Subcutaneous abdominal adipose tissue (tissue), 5 donors: ENCODE data around the gene SLC19A1.

ENCODE experiments used
- H3K27ac ChIP-seq: one replicate; pipeline ENCODE4 v1.7.0; 2013; ENCODE audit warnings: low read depth, mild to moderate bottlenecking, inconsistent platforms, low read length, moderate library complexity
- H3K27me3 ChIP-seq, 5 donors: one replicate each; pipeline ENCODE4 v1.7.0; 2013; ENCODE audit warnings: low read length in 5 of 5, inconsistent platforms in 1 of 5; ENCODE audit not compliant: control insufficient read depth in 5 of 5, insufficient read depth in 4 of 5
- H3K36me3 ChIP-seq, 5 donors: one replicate each; pipeline ENCODE4 v1.7.0; 2013; ENCODE audit warnings: low read length in 5 of 5; ENCODE audit not compliant: control insufficient read depth in 5 of 5, insufficient read depth in 5 of 5
- H3K4me1 ChIP-seq, 5 donors: one replicate each; pipeline ENCODE4 v1.7.0; 2013; ENCODE audit warnings: low read length in 5 of 5, mild to moderate bottlenecking in 3 of 5, moderate library complexity in 1 of 5; ENCODE audit not compliant: control insufficient read depth in 5 of 5, insufficient read depth in 5 of 5
- H3K4me3 ChIP-seq, 5 donors: one replicate each; pipeline ENCODE4 v1.7.0; 2013; ENCODE audit warnings: low read length in 5 of 5, low read depth in 1 of 5
- H3K9ac ChIP-seq, 5 donors: one replicate each; pipeline ENCODE4 v1.7.0; 2013; ENCODE audit warnings: low read length in 5 of 5, mild to moderate bottlenecking in 4 of 5, moderate library complexity in 3 of 5
- H3K9me3 ChIP-seq, 5 donors: one replicate each; pipeline ENCODE4 v1.7.0; 2013; ENCODE audit warnings: low read length in 5 of 5; ENCODE audit not compliant: control insufficient read depth in 5 of 5
- donor health status: healthy.
- donor health status: healthy.
- donor health status: healthy.
- donor health status: healthy.
- donor health status: healthy.

SLC19A1 gene

GRCh38 chr21:45542242-45542666, at the start of gene SLC19A1:
TSS of gene SLC19A1 (minus strand) at chr21:45542440. CDS start at chr21:45537959, 4,481 bp downstream.
- Histone ChIP-seq H3K9ac (peak within 1 kb of the TSS in 4 of 5 donors; percentile 23 to 65 (median 42)), H3K36me3 (no peaks in the 10 kb centered on the region), H3K27me3 (no peaks in the 10 kb centered on the region), H3K4me3 (peak within 1 kb of the TSS in 4 of 5 donors; percentile 46 to 58 (median 48)), H3K4me1 (peaks cover 2 to 40% (median 27%) of the 10 kb centered on the region in 5 donors), H3K27ac (peak within 1 kb of the TSS; percentile 85), H3K9me3 (no peaks in the 10 kb centered on the region)

DNA sequence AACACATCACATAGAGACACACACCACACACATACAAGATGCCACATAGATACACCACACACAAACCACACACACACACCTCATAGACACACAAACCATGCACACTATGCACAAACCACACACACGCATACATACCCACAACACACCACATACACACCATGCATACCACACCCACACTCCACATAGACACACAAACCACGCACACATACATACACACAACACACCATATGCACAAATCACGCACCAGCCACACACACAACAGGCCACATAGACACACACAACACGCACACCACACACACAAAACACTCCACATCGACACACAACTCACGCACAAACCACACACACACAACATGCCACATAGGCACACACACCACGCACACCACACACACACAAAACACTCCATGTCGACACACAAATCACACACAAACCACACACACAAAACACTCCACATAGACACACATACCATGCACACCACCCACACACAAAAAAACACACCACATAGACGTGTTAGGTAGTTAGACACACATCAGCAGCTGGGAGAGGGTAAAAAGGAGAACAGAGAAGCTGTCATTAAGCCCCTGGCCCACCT, 49.5 kb upstream of the SLC19A1 start:
- H3K4me3 ChIP-seq: no peak overlapping the region
- H3K27me3 ChIP-seq: peaks cover 0 to 20% (median 11%) of the 10 kb centered on the region in 5 donors
- H3K36me3 ChIP-seq: no peaks in the 10 kb centered on the region
- H3K4me1 ChIP-seq: peaks cover 0 to 14% (median 8%) of the 10 kb centered on the region in 5 donors
- H3K9me3 ChIP-seq: peaks cover 0 to 10% (median 7%) of the 10 kb centered on the region in 5 donors
- H3K27ac ChIP-seq: no peak overlapping the region
- H3K9ac ChIP-seq: no peak overlapping the region

DNA sequence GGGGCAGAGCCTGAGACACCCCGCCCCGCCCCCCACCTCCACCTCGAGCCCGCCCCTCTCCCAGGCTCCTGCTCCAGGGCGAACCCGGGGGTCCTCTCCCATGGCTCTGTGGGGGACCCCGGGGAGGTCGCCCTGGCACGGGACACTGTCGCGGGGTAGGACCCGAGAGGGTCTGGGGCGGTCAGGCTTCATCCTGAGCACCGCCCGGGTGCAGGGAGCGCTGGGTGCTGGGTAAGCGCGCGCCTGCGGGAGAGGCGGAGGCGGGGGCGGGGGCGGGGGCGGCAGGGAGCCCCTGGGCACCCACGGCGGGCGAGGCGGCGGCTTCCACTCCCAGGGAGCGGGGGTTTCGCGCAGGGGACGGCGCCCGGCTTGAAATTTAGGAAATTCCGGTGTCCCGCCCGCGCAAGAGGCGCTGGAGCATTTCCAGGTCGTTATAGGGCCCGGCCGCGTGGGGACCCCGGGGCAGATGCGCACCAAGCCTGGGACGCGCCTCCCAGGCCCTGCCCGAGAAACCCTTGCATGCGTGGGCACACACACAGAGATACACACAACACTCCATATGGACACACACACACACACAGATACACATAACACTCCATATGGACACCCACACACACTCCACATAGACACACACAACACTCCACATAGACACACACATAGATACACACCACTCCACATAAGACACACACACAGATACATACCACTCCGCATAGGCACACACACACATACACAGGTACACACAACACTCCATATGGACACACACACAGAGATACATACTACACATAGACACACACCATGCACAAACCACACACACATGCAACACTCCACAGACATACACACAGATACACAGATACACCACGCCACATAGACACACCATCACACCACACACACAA, 48.7 kb upstream of the SLC19A1 start:
- Histone ChIP-seq H3K9ac (no peak overlapping the region), H3K4me3 (peak overlapping the region in 3 of 5 donors; percentile 17 to 24 (median 23)), H3K27ac (no peak overlapping the region), H3K27me3 (peaks cover 0 to 22% (median 9%) of the 10 kb centered on the region in 5 donors), H3K4me1 (peaks cover 0 to 14% (median 8%) of the 10 kb centered on the region in 5 donors), H3K36me3 (no peaks in the 10 kb centered on the region), H3K9me3 (peaks cover 4 to 18% (median 14%) of the 10 kb centered on the region in 5 donors)

GRCh38 chr21:45590246-45590725, 48.0 kb upstream of the SLC19A1 start:
- H3K9ac ChIP-seq: peak overlapping the region in 2 of 5 donors; percentile 49 to 60
- no peaks in the 10 kb centered on the region for H3K36me3 ChIP-seq
- no peak overlapping the region for H3K27ac ChIP-seq
- peak overlapping the region; percentile 51 to 63 (median 55) for H3K4me3 ChIP-seq
- H3K4me1 ChIP-seq: peaks cover 0 to 14% (median 8%) of the 10 kb centered on the region in 5 donors
- H3K9me3 ChIP-seq: peaks cover 4 to 21% (median 17%) of the 10 kb centered on the region in 5 donors
- peaks cover 0 to 15% (median 4%) of the 10 kb centered on the region in 5 donors for H3K27me3 ChIP-seq

DNA sequence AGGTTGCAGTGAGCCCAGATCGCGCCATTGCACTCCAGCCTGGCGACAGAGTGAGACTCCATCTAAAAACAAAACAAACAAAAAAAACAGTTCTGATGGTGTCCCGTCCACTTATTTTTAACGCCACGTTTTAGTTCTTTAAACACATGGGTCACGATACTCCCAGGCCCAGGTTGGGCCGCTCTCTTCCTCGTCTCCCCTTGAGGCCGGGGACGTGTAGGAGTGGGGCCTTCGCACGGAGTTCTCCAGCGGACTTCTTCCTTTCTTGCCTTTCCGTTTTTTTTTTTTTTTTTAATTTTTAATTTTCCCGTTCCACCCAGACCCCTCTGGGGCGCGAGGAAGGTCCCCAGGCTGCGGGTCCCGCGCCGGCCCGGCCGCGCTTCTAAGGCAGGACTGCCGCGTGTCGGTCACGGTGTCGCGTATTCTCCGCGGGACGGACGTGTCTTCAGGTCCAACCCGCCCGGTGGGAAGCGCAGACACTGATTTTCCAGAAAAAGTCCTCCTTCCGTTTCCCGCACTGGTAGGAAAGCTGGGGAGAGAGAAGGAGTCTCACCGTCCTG, 47.5 kb upstream of the SLC19A1 start:
- peaks cover 0 to 15% (median 3%) of the 10 kb centered on the region in 5 donors for H3K27me3 ChIP-seq
- H3K36me3 ChIP-seq: no peaks in the 10 kb centered on the region
- peaks cover 4 to 21% (median 17%) of the 10 kb centered on the region in 5 donors for H3K9me3 ChIP-seq
- H3K4me1 ChIP-seq: peaks cover 0 to 14% (median 8%) of the 10 kb centered on the region in 5 donors
- H3K4me3 ChIP-seq: peak overlapping the region; percentile 51 to 63 (median 55)
- peak overlapping the region in 2 of 5 donors; percentile 49 to 60 for H3K9ac ChIP-seq
- no peak overlapping the region for H3K27ac ChIP-seq

GRCh38 chr21:45588871-45589491, 46.7 kb upstream of the SLC19A1 start:
- H3K4me1 ChIP-seq: peaks cover 0 to 14% (median 8%) of the 10 kb centered on the region in 5 donors
- no peaks in the 10 kb centered on the region for H3K36me3 ChIP-seq
- H3K9me3 ChIP-seq: peaks cover 4 to 21% (median 17%) of the 10 kb centered on the region in 5 donors
- peaks cover 0 to 18% (median 5%) of the 10 kb centered on the region in 5 donors for H3K27me3 ChIP-seq
- H3K4me3 ChIP-seq: no peak overlapping the region
- H3K9ac ChIP-seq: no peak overlapping the region
- no peak overlapping the region for H3K27ac ChIP-seq

DNA sequence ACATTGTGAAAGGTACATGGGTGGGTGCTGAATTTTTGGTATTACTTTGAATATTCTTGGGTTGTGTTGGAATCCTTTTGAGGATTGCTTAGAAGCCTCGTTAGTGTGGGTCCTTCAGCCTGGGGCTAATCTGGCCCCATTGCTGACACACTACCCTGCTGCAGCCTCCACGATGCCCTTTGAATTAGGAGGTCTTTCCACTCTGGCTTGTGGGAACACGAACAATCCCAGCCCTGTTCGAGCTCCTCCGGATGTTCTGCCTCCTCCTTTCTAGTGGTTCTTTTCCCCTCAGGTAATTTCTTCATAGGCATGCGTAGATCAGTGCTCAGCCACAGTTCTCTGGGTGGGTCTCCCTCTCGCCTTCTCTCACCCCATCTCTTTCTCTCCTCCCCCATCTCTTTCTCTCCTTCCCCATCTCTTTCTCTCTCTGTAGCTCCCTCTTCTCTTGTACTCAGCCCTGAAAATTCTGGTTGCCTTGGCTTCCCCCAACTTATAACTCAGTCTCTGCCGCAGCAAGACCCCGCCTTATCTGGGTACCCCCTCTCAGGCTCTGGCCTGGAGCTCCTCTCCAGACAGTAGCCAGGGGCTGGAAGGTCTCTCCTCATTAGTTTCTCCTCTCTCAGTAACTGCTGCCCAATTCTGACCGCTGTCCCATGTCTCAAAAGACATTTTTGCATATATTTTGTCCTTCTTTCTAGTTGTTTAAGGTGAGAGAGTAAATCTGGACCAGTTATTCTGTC, 46.0 kb upstream of the SLC19A1 start:
- no peak overlapping the region for H3K4me3 ChIP-seq
- no peak overlapping the region for H3K27ac ChIP-seq
- H3K36me3 ChIP-seq: no peaks in the 10 kb centered on the region
- peaks cover 4 to 23% (median 17%) of the 10 kb centered on the region in 5 donors for H3K9me3 ChIP-seq
- no peak overlapping the region for H3K9ac ChIP-seq
- peaks cover 0 to 21% (median 5%) of the 10 kb centered on the region in 5 donors for H3K27me3 ChIP-seq
- peaks cover 0 to 14% (median 8%) of the 10 kb centered on the region in 5 donors for H3K4me1 ChIP-seq

DNA sequence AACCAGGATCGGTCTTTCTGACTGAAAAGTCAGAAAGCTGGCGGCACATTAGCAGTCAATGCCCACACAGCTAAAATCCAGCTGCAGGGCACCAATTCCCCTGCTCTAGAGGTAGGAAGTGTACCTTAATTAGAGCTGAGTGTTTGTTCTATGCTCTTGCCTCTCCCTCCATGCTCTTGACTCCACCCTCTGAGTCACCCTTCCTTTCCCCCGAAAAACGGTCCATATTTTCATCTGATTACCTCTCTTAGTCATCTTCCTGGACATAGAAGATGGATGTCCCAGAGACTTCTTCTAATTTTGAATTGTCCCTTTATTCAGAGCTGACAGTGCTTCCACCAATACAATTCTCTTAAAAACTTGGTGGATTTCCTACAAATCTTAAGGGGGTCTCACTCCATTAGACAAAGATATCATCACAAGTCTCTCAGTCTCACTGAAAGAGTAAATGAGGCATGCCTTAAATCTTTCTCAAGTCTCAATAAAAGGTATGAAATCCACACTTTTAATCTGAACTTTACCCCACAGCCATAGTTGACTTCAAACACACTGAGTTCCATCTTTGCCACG, 44.1 kb upstream of the SLC19A1 start:
- Histone ChIP-seq H3K27me3 (peaks cover 0 to 16% (median 7%) of the 10 kb centered on the region in 5 donors), H3K27ac (no peak overlapping the region), H3K4me3 (peak overlapping the region in 1 of 5 donors; percentile 18), H3K36me3 (no peaks in the 10 kb centered on the region), H3K9ac (no peak overlapping the region), H3K9me3 (peaks cover 4 to 27% (median 17%) of the 10 kb centered on the region in 5 donors), H3K4me1 (peaks cover 0 to 14% (median 8%) of the 10 kb centered on the region in 5 donors)
